ENCODE measurements around the gene ST3GAL2.

Gene ST3GAL2

GRCh38 chr16:70437017-70437581, 1.8 kb downstream of the ST3GAL2 start:
- no peak for DNase-seq

GRCh38 chr16:70434484-70435260, 4.2 kb downstream of the ST3GAL2 start:
- DNase-seq: no peak

GRCh38 chr16:70433458-70434103, 5.3 kb downstream of the ST3GAL2 start:
- DNase-seq: no peak

- no peak for DNase-seq
Measured at GRCh38 chr16:70432723-70433457, 6.0 kb downstream of the ST3GAL2 start.

- DNase-seq: no peak
Measured at GRCh38 chr16:70432356-70432722, 6.6 kb downstream of the ST3GAL2 start.

GRCh38 chr16:70430667-70431536, 8.0 kb downstream of the ST3GAL2 start:
- DNase-seq: peak; percentile 58 to 70

- DNase-seq: no peak
Measured at GRCh38 chr16:70429888-70430666, 8.8 kb downstream of the ST3GAL2 start.

GRCh38 chr16:70428178-70428998, 10.5 kb downstream of the ST3GAL2 start:
- peak in 1 of 2 experiments; percentile 22 for DNase-seq

GRCh38 chr16:70427786-70428177, 11.1 kb downstream of the ST3GAL2 start:
- no peak for DNase-seq

- no peak for DNase-seq
Measured at GRCh38 chr16:70422543-70422942, 16.4 kb downstream of the ST3GAL2 start.

- no peak for DNase-seq
Measured at GRCh38 chr16:70421473-70422311, 17.2 kb downstream of the ST3GAL2 start.

- DNase-seq: no peak
Measured at GRCh38 chr16:70421014-70421413, 17.9 kb downstream of the ST3GAL2 start.

- no peak for DNase-seq
Measured at GRCh38 chr16:70419384-70420327, 19.2 kb downstream of the ST3GAL2 start.

- DNase-seq: no peak
Measured at GRCh38 chr16:70418993-70419318, 19.9 kb downstream of the ST3GAL2 start.

- no peak for DNase-seq
Measured at GRCh38 chr16:70418274-70418992, 20.5 kb downstream of the ST3GAL2 start.

GRCh38 chr16:70417661-70418060, 21.2 kb downstream of the ST3GAL2 start:
- no peak for DNase-seq

- DNase-seq: no peak
Measured at GRCh38 chr16:70416748-70417616, 21.9 kb downstream of the ST3GAL2 start.

Data from activated CD4-positive, alpha-beta T cell treated with anti-CD3 and anti-CD28 coated beads, Interleukin-2, amount 50 U/mL, for 4 hours (primary cell).